Eye (tissue), 1 donor: Measurements from ENCODE around the gene WRAP53.

Source experiments
- DNase-seq: peaks from one replicate; pipeline ENCODE4 v3.0.0-alpha.2; 2015

Gene WRAP53

DNA sequence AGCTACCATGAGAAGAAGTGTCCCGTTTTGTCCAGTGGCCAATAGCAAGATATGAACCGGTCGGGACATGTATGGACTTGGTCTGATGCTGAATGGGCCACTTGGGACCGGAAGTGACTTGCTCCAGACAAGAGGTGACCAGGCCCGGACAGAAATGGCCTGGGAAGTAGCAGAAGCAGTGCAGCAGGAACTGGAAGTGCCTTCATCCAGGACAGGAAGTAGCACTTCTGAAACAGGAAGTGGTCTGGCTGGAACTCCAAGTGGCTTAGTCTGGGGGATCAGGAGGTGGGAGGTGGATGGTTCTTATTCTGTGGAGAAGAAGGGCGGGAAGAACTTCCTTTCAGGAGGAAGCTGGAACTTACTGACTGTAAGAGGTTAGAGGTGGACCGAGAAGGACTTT is 22.0 kb downstream of the WRAP53 start:
- no peak for DNase-seq

- DNase-seq = peak; percentile 48
Observed at GRCh38 chr17:7711051-7711755, 22.9 kb downstream of the WRAP53 start.

DNA sequence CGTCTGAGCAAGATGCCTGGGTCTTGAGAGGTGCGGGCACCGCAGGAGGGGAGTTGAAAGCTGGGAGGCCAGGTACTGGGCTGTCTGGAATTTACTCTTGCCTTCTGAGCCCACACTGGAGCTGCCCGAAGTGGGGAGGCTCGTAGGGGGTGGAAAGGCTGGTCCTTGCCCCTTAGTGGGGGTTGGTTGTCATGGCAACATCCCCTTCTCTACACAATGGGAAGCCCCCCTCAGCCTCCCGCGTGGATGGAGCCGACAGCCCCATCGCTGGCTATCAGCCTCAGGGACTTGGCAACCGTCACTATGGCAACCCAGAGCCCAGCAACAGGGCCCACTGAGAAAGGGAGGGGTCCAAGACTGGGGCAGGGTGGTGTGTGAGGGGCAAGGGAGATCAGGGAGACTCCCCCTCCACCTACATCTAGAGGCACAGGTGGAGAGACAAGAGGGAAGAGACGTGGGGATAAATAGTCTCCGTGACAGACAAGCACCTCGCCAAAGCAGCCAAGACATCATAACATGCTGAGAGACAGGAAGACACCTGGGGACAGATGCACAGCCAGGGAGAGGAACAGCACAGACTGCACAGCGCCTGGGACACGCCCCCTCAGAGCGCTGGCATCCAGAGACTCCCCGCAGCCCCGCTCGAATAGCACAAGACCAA is 24.0 kb downstream of the WRAP53 start:
- DNase-seq = peak; percentile 91

DNA sequence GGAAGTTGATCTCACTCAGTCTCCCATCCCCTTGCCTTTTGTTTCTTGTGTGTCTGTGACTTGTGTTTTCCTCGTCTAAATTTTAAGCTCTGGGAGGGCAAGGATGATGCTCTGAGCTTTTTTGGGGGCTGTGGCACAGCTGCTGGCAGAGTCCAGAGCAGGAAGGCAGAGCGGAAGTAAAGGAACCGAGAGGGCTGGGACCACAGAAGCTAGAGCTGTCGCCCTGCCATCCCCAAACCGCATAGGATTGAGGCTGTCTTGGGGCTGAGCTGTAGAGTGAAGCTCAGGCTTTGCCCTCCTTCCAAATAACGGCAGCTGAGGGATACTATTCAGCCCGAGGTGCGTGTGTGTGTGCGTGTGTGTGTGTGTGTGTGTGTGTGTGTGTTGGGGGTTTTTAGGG is 25.5 kb downstream of the WRAP53 start:
- peak; percentile 11 for DNase-seq

DNA sequence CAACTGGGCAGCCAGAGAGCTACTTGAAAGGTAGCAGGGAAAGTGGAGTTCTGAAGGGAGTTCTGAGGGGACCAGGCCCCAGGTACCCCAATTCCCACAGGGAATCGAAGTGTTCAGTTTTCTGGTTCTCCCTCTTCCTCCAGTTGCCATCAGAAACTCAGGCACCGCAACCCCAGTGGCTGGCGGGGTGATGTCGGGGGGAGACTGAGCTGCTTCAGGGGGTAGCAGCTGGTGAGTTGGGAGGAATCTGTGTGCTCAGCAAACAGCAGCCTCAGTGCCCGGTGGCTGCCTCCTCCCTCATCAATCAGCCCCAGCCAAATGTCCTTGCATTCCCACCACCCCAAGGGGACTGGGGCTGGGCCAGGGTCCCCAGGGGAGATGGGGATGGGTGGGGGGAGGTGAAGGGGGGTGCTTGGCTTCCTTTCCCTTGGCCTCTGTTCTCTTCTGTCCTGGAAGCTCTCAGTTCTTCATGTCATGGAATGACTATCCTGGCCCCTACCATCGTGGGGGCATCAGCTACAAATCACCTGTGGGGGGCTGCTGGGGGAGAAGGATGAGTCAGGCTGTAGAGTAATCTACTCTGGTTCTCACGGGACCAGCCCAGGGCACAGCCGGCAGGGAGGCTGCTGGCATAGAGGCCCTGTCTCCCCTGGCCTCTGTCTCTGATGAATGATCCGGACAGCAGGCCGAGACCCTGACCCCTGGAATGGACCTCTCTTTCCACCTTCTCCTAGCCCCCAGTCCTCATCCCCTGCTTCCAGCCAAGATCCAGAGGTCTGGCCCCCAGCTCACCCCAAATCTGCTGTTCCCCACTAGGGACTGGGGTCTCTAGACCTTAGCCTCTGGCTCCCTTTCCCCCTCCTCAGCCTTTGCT is 26.7 kb downstream of the WRAP53 start:
- peak; percentile 37 for DNase-seq

- peak; percentile 22 for DNase-seq
Observed at GRCh38 chr17:7715936-7716886, 27.9 kb downstream of the WRAP53 start.

GRCh38 chr17:7716901-7717755 is 28.9 kb downstream of the WRAP53 start, which contains the start of gene DNAH2:
TSS of gene DNAH2 (plus strand) at chr17:7717744. CDS start at chr17:7719735, 1,991 bp downstream.
- DNase-seq = peak; percentile 98

GRCh38 chr17:7717756-7718350 is 29.6 kb downstream of the WRAP53 start:
- DNase-seq = peak; percentile 72

DNA sequence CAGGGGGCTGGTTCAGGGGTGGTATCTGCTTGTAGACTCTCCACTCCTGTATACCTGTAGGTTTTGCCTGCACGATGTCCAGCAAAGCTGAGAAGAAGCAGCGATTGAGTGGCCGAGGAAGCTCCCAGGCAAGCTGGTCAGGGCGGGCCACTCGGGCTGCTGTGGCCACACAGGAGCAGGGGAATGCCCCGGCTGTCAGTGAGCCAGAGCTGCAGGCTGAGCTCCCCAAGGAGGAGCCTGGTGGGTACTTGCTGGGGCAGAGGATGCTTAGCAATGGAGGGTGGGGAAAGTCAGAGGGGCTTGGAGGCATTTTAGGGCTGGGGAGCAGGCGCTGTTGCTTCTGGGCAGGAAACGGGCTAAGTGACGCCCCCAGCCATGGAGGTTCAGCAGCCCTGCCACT is 31.4 kb downstream of the WRAP53 start:
- DNase-seq = no peak

DNA sequence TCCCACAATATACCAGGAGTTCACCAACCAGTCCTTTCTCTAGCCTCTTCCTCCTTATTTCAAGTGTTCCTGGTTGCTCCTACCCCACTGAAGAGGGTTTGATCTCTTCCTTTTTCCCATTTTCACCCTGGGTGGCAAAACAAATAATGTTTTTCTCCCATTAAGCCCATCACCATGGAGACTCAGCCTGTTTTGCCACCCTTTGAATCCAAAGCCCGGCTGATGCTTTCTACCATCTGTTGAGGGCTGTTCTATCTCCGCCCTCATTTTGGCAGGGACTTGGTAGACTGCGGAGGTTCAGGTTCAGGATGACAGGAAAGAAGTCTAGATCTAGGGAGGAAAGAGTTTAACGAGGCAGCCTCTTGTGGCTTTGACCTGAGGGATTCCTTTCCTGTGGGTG is 31.8 kb downstream of the WRAP53 start:
- peak; percentile 16 for DNase-seq

DNA sequence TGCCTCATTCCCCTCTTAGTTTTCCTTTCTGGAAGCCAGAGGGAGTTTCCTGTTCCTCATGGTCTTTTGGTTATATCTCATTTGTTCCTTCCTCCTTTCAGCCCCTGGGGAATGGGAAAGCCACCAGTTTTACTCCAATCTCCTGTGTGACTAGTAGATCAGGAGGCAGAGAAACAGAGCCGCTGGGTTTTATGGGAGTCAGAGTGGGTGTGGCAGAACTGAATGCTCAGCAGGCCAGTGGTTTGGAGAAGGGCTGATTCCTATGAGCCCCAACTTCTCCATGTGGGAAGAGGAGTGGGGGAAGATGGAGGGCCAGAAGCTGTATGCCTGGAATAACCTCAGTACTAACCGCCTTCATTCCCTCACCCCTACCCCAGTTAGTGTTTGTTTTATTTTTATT is 33.3 kb downstream of the WRAP53 start:
- DNase-seq = no peak

- DNase-seq = no peak
Observed at GRCh38 chr17:7727886-7728285, 39.6 kb downstream of the WRAP53 start.

DNA sequence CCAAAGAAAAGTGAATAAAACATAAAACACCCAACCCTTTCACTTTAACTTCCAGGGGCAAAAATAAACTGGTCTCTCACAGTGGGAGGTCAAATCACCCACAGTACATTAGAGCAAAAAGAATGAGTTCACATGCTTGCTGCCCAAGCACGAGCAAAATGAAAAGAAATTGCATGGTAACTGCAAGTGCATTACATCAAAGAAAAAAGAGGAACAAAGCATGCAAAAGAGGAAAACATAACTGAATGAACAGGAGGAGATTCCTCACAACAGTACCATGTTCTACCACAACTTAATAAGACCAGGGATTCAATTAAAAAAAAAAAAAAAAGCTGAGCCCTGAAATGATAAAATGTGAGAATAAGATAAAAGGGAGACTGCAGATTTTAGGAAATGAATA is 41.5 kb downstream of the WRAP53 start:
- DNase-seq = no peak

DNA sequence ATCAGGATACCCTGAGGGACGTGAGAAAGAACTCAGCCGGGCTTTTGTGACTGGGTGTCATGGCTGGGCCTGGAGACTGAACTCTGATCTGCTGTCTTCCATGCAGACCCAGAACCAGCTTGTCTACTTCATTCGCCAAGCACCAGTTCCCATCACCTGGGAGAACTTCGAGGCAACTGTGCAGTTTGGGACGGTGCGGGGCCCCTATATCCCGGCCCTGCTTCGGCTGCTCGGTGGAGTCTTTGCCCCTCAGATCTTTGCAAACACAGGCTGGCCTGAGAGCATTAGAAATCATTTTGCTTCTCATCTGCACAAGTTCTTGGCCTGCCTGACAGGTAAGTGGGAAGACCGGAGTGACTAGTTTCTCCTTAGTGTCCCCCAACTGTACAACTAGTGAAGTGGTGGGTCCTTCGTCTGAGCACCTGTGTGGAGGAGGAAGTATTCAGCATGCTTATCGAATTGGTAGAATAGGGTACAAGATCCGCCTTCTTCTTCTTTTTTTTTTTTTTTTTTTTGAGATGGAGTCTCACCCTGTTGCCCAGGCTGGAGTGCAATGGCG is 44.8 kb downstream of the WRAP53 start:
- DNase-seq = no peak

GRCh38 chr17:7737601-7738000 is 49.3 kb downstream of the WRAP53 start:
- DNase-seq = no peak

- no peak for DNase-seq
Observed at GRCh38 chr17:7739746-7740145, 51.5 kb downstream of the WRAP53 start.

DNA sequence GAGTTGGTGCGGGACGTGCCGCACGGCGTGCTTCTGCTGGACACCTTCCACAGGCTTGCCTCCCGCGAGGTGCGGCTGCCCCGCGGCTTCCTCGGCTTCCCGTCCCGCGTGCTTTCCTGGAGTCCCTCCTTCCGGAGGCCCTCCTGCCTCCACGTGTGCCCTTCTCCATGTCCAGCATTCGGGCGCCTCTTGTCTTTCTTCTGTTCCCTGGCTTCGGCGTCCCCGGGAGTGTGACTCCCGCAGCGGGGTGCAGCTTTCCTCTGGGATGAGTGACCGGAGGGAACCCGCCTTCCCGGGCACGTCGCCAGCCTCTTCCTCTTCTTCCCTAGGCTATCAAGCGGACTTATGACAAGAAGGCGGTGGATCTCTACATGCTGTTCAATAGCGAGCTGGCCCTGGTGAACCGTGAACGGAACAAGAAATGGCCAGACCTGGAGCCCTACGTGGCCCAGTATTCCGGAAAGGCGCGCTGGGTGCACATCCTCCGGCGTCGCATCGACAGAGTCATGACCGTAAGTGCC is 52.3 kb downstream of the WRAP53 start:
- DNase-seq = no peak

- DNase-seq = no peak
Observed at GRCh38 chr17:7742729-7743128, 54.5 kb downstream of the WRAP53 start.

GRCh38 chr17:7744416-7744815 is 56.1 kb downstream of the WRAP53 start:
- DNase-seq = no peak

DNA sequence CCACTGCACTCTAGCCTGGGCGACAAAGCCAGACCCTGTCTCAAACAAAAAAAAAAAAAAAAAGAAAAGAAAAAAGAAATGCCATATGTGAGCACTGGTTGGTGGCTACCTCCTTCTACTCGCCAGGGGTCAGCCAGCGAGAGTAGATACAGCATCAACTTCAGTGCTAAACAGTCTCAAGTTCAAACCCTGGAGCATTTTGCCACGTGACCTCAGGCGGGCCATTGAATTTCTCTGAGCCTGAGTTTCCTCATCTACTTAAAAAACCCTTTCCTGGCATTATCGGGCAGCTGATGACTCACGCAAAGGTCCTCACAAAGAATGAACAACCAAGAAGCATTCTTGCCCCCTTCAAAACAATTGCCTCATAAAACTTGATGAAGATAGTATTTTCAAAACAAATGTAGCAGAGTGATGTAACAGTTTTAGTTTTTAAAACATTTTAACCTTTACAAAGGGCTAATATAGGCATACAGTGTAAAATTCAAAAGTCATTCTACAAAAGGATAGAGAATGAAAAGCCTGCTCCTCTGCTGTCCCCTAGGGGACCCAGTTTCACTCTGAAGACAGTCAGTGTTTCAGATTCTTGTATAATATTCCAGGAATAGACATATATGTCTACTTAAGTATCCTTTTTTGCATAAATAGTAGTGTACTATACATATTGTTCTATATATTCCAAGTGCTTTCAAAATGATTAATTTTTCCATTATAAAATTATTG is 57.6 kb downstream of the WRAP53 start:
- no peak for DNase-seq
